DND-41 (cell line): ENCODE data around the gene FOXI1.

Experiments
- EZH2 ChIP-seq: IDR thresholded peaks from 3 replicates; pipeline ENCODE4 v1.6.1; 2012; ENCODE audit warnings: borderline replicate concordance, low read depth, mild to moderate bottlenecking, moderate library complexity, low read length, inconsistent platforms; ENCODE audit not compliant: severe bottlenecking
- TF ChIP-seq, protein P1 (sequence below): IDR thresholded peaks from 2 replicates; pipeline ENCODE4 v1.5.1; 2012; ENCODE audit warnings: borderline replicate concordance, low read length, moderate library complexity, mild to moderate bottlenecking; ENCODE audit not compliant: poor library complexity, severe bottlenecking; ENCODE audit errors: extremely low read depth

- TF ChIP-seq, protein P1, sequence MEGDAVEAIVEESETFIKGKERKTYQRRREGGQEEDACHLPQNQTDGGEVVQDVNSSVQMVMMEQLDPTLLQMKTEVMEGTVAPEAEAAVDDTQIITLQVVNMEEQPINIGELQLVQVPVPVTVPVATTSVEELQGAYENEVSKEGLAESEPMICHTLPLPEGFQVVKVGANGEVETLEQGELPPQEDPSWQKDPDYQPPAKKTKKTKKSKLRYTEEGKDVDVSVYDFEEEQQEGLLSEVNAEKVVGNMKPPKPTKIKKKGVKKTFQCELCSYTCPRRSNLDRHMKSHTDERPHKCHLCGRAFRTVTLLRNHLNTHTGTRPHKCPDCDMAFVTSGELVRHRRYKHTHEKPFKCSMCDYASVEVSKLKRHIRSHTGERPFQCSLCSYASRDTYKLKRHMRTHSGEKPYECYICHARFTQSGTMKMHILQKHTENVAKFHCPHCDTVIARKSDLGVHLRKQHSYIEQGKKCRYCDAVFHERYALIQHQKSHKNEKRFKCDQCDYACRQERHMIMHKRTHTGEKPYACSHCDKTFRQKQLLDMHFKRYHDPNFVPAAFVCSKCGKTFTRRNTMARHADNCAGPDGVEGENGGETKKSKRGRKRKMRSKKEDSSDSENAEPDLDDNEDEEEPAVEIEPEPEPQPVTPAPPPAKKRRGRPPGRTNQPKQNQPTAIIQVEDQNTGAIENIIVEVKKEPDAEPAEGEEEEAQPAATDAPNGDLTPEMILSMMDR = no peak
- TF ChIP-seq EZH2 = no peak
These were observed 13.1 kb upstream of the FOXI1 start for GRCh38 chr5:170092455-170093101.
